Measurements from ENCODE around the gene JDP2. TPM values are rescaled to one million over a fixed set of nuclear protein-coding genes. Genes with fewer than 3 reads are reported as not detected.

The JDP2 gene
- total RNA-seq (2022; extraction: Qiagen RNA extraction; ENCODE audit: low read depth), result 17.2 to 28.4 TPM (median 27.7 TPM) in 5 replicates

GRCh38 chr14:75427482-75428229, at the start of gene JDP2:
Gene JDP2, plus strand, starts transcription at chr14:75428022. Its CDS starts 9,899 bp downstream, at chr14:75437921.

GRCh38 chr14:75522224-75522982, 94.6 kb downstream of the JDP2 start, which contains the start of gene BATF:
Gene BATF, plus strand, starts transcription at chr14:75522469. Its CDS starts 214 bp downstream, at chr14:75522683.

Other genes starting within 250 kb of the JDP2 start
- 7.3 to 10.0 TPM (median 8.4 TPM) in 5 replicates for gene FOS, start 149.2 kb upstream of the JDP2 start, total RNA-seq (2022; extraction: Qiagen RNA extraction; ENCODE audit: low read depth)
- 0.22 TPM in 1 of 5 replicates, not detected in the others for gene BATF, start 94.4 kb downstream of the JDP2 start, total RNA-seq (2022; extraction: Qiagen RNA extraction; ENCODE audit: low read depth)
- 2.7 to 3.9 TPM (median 3.3 TPM) in 5 replicates for gene FLVCR2, start 150.6 kb downstream of the JDP2 start, total RNA-seq (2022; extraction: Qiagen RNA extraction; ENCODE audit: low read depth)
- gene ERG28, start 232.9 kb downstream of the JDP2 start, total RNA-seq (2022; extraction: Qiagen RNA extraction; ENCODE audit: low read depth), result 12.6 to 15.9 TPM (median 15.7 TPM) in 5 replicates
- gene TTLL5, start 233.2 kb downstream of the JDP2 start, total RNA-seq (2022; extraction: Qiagen RNA extraction; ENCODE audit: low read depth), result 12.1 to 14.0 TPM (median 13.3 TPM) in 5 replicates